ENCODE measurements around the gene SIGMAR1.

Gene SIGMAR1

GRCh38 chr9:34615132-34615531, 22.5 kb downstream of the SIGMAR1 start:
- no peaks in the 10 kb centered on the region for H3K9me3 ChIP-seq (ENCODE audit: severe bottlenecking)
- H3K27ac ChIP-seq, result no peak overlapping the region
- DNase-seq, result no peak
- peaks cover 22% of the 10 kb centered on the region for H3K36me3 ChIP-seq
- H3K4me3 ChIP-seq (ENCODE audit: low read depth, low read length), result no peak overlapping the region
- no peak for TF ChIP-seq CTCF (IDR thresholded peaks at IDR 0.05; ENCODE audit: low read depth, low read length)
- no peaks in the 10 kb centered on the region for H3K27me3 ChIP-seq (ENCODE audit: insufficient read depth, low read depth, severe bottlenecking)

GRCh38 chr9:34612788-34613390, 24.7 kb downstream of the SIGMAR1 start:
- Histone ChIP-seq H3K27ac (peak overlapping the region; percentile 93; the same call in 1 of the 2 replicates), H3K9me3 (ENCODE audit: severe bottlenecking) (no peaks in the 10 kb centered on the region), H3K4me3 (ENCODE audit: low read depth, low read length) (peak overlapping the region; percentile 93), H3K36me3 (peaks cover 13% of the 10 kb centered on the region), H3K27me3 (ENCODE audit: insufficient read depth, low read depth, severe bottlenecking) (no peaks in the 10 kb centered on the region)
- peak; percentile 92 for TF ChIP-seq CTCF (IDR thresholded peaks at IDR 0.05; ENCODE audit: low read depth, low read length)
- peak; percentile 78 for DNase-seq

GRCh38 chr9:34611811-34612787, 25.5 kb downstream of the SIGMAR1 start, which contains the start of gene RPP25L:
Gene RPP25L (minus strand): TSS chr9:34612097. CDS start chr9:34611296, 801 bp downstream.
- peak within 1 kb of the TSS; percentile 93 for H3K4me3 ChIP-seq (ENCODE audit: low read depth, low read length)
- H3K27me3 ChIP-seq (ENCODE audit: insufficient read depth, low read depth, severe bottlenecking), result no peaks in the 10 kb centered on the region
- no peak for TF ChIP-seq CTCF (IDR thresholded peaks at IDR 0.05; ENCODE audit: low read depth, low read length)
- no peaks in the 10 kb centered on the region for H3K9me3 ChIP-seq (ENCODE audit: severe bottlenecking)
- H3K27ac ChIP-seq, result peak within 1 kb of the TSS; percentile 93
- DNase-seq, result peak; percentile 77
- H3K36me3 ChIP-seq, result peaks cover 5% of the 10 kb centered on the region

GRCh38 chr9:34611251-34611810, 26.3 kb downstream of the SIGMAR1 start:
- Histone ChIP-seq H3K27ac (peak overlapping the region; percentile 93), H3K9me3 (ENCODE audit: severe bottlenecking) (no peaks in the 10 kb centered on the region), H3K27me3 (ENCODE audit: insufficient read depth, low read depth, severe bottlenecking) (no peaks in the 10 kb centered on the region), H3K36me3 (peaks cover 4% of the 10 kb centered on the region; the same call in 1 of the 2 replicates), H3K4me3 (ENCODE audit: low read depth, low read length) (peak overlapping the region; percentile 93)
- DNase-seq, result no peak
- TF ChIP-seq CTCF (IDR thresholded peaks at IDR 0.05; ENCODE audit: low read depth, low read length), result no peak

GRCh38 chr9:34610434-34611206, 27.0 kb downstream of the SIGMAR1 start:
- Histone ChIP-seq H3K27me3 (ENCODE audit: insufficient read depth, low read depth, severe bottlenecking) (no peaks in the 10 kb centered on the region), H3K4me3 (ENCODE audit: low read depth, low read length) (no peak overlapping the region), H3K27ac (no peak overlapping the region), H3K9me3 (ENCODE audit: severe bottlenecking) (no peaks in the 10 kb centered on the region), H3K36me3 (peaks cover 4% of the 10 kb centered on the region; the same call in 1 of the 2 replicates)
- no peak for TF ChIP-seq CTCF (IDR thresholded peaks at IDR 0.05; ENCODE audit: low read depth, low read length)
- DNase-seq, result no peak

All from WERI-Rb-1 (cell line).